Gastrocnemius medialis (tissue), 4 donors: ENCODE data around the gene GRIA4.

ENCODE experiments used
- CTCF ChIP-seq, 5 experiments: fragments of 450-650 bp in 3 of 5; fragments of 200-600 bp in 2 of 5; sonication (generic) in 2 of 5; IDR thresholded peaks in 4 of 5; conservative IDR thresholded peaks in 1 of 5; 1 replicate in 4 of 5; 2 replicates in 1 of 5; pipeline ENCODE4 v1.5.1; 2016 to 2019; ENCODE audit warnings: antibody characterized with exemption in 5 of 5, mild to moderate bottlenecking in 3 of 5, moderate library complexity in 3 of 5
- POLR2A ChIP-seq, 2 donors: fragments of 450-650 bp; IDR thresholded peaks; one replicate each; pipeline ENCODE4 v1.6.1; 2017; ENCODE audit warnings: antibody characterized with exemption in 2 of 2, mild to moderate bottlenecking in 2 of 2, moderate library complexity in 2 of 2

GRCh38 chr11:105840391-105840790 is 230.5 kb downstream of the GRIA4 start:
- TF ChIP-seq CTCF (IDR thresholded peaks at IDR 0.05 in 4 of 5, conservative IDR thresholded peaks at IDR 0.05 in 1 of 5) (no peak), POLR2A (IDR thresholded peaks at IDR 0.05) (no peak)
